Measurements from ENCODE around the gene GLB1L3.
"Not testable (repeated sequence)": the region's sequence is repeated elsewhere in the genome, so short reads cannot be mapped to it uniquely, and the experiment has no call there.

GLB1L3 gene

GRCh38 chr11:134252346-134253187 is 23.6 kb upstream of the GLB1L3 start:
- no peak for DNase-seq (ENCODE audit: low read depth in 2 of 2)

- peak; percentile 95 for DNase-seq (ENCODE audit: low read depth in 2 of 2)
These were observed 22.8 kb upstream of the GLB1L3 start, which contains the start of the genes ACAD8 and THYN1 for GRCh38 chr11:134253188-134253993. ACAD8 (plus strand) TSS chr11:134253568; CDS start chr11:134253601, 33 bp downstream. THYN1 (minus strand) TSS chr11:134253352; CDS start chr11:134252882, 470 bp downstream.

GRCh38 chr11:134254433-134255183 is 21.6 kb upstream of the GLB1L3 start:
- DNase-seq (ENCODE audit: low read depth in 2 of 2): no peak

GRCh38 chr11:134255184-134255561 is 21.0 kb upstream of the GLB1L3 start:
- DNase-seq (ENCODE audit: low read depth in 2 of 2): not testable (repeated sequence)

GRCh38 chr11:134257101-134257500 is 19.1 kb upstream of the GLB1L3 start:
- no peak for DNase-seq (ENCODE audit: low read depth in 2 of 2)

GRCh38 chr11:134258577-134258976 is 17.6 kb upstream of the GLB1L3 start:
- no peak for DNase-seq (ENCODE audit: low read depth in 2 of 2)

GRCh38 chr11:134260503-134260902 is 15.7 kb upstream of the GLB1L3 start:
- DNase-seq (ENCODE audit: low read depth in 2 of 2): no peak

GRCh38 chr11:134260983-134261382 is 15.2 kb upstream of the GLB1L3 start:
- no peak for DNase-seq (ENCODE audit: low read depth in 2 of 2)

- DNase-seq (ENCODE audit: low read depth in 2 of 2): no peak
These were observed 14.3 kb upstream of the GLB1L3 start for GRCh38 chr11:134261626-134262488.

GRCh38 chr11:134264966-134265764 is 11.0 kb upstream of the GLB1L3 start:
- DNase-seq (ENCODE audit: low read depth in 2 of 2): no peak

- no peak for DNase-seq (ENCODE audit: low read depth in 2 of 2)
These were observed 9.7 kb upstream of the GLB1L3 start for GRCh38 chr11:134266440-134266839.

GRCh38 chr11:134266841-134267251 is 9.3 kb upstream of the GLB1L3 start:
- DNase-seq (ENCODE audit: low read depth in 2 of 2): no peak

GRCh38 chr11:134267461-134267860 is 8.7 kb upstream of the GLB1L3 start:
- DNase-seq (ENCODE audit: low read depth in 2 of 2): no peak

- no peak for DNase-seq (ENCODE audit: low read depth in 2 of 2)
These were observed 8.2 kb upstream of the GLB1L3 start for GRCh38 chr11:134267966-134268365.

GRCh38 chr11:134270250-134270714 is 5.9 kb upstream of the GLB1L3 start:
- no peak for DNase-seq (ENCODE audit: low read depth in 2 of 2)

GRCh38 chr11:134271978-134272377 is 4.2 kb upstream of the GLB1L3 start:
- no peak for DNase-seq (ENCODE audit: low read depth in 2 of 2)

GRCh38 chr11:134272381-134273316 is 3.5 kb upstream of the GLB1L3 start:
- DNase-seq (ENCODE audit: low read depth in 2 of 2): no peak

- DNase-seq (ENCODE audit: low read depth in 2 of 2): no peak
These were observed 2.9 kb upstream of the GLB1L3 start for GRCh38 chr11:134273317-134273712.

- no peak for DNase-seq (ENCODE audit: low read depth in 2 of 2)
These were observed 1.0 kb upstream of the GLB1L3 start for GRCh38 chr11:134275188-134275533.

Measured in stimulated activated CD8-positive, alpha-beta memory T cell treated with anti-CD3 and anti-CD28 coated beads, Interleukin-15, amount 100 ng/mL, for 48 hours (primary cell).